Lung (tissue), 12 donors: ENCODE data around the gene IER3IP1. TPM values are rescaled to one million over a fixed set of nuclear protein-coding genes. Genes with fewer than 3 reads are reported as not detected.

Source experiments
- ATAC-seq: fragments of 200-7000 bp; cut with Tn5 transposase; one replicate; pipeline ENCODE4 v1.9.1; 2020; ENCODE audit warnings: moderate number of reproducible peaks; ENCODE audit not compliant: insufficient read depth, low FRiP score
- DNase-seq, 3 donors: peaks; one replicate each; pipeline ENCODE4 v3.0.0-alpha.2; 2013 to 2017
- H3K27ac ChIP-seq, 2 donors: one replicate each; pipeline ENCODE4 v1.5.1; 2013; ENCODE audit warnings: mild to moderate bottlenecking in 2 of 2, moderate library complexity in 2 of 2, control low read depth in 1 of 2, inconsistent platforms in 1 of 2, low read depth in 1 of 2, low read length in 1 of 2
- H3K27me3 ChIP-seq, 3 donors: one replicate each; pipeline ENCODE4 v1.5.1; 2013; ENCODE audit warnings: low read length in 2 of 3; ENCODE audit not compliant: control insufficient read depth in 3 of 3, insufficient read depth in 3 of 3
- H3K36me3 ChIP-seq, 4 donors: one replicate each; pipeline ENCODE4 v1.5.1; 2013; ENCODE audit warnings: low read length in 4 of 4, mild to moderate bottlenecking in 1 of 4, moderate library complexity in 1 of 4; ENCODE audit not compliant: control insufficient read depth in 4 of 4, insufficient read depth in 4 of 4
- H3K4me1 ChIP-seq, 5 donors: one replicate each; pipeline ENCODE4 v1.5.1; 2013; ENCODE audit warnings: low read length in 5 of 5, mild to moderate bottlenecking in 2 of 5, moderate library complexity in 1 of 5; ENCODE audit not compliant: control insufficient read depth in 5 of 5, insufficient read depth in 5 of 5
- H3K4me3 ChIP-seq: one replicate; pipeline ENCODE4 v1.5.1; 2013; ENCODE audit warnings: mild to moderate bottlenecking, control low read depth, moderate library complexity
- H3K9ac ChIP-seq, 2 donors: one replicate each; pipeline ENCODE4 v1.5.1; 2013; ENCODE audit warnings: low read length in 2 of 2, control low read depth in 1 of 2; ENCODE audit not compliant: insufficient read depth in 1 of 2
- H3K9me3 ChIP-seq, 4 donors: one replicate each; pipeline ENCODE4 v1.5.1; 2013; ENCODE audit warnings: low read length in 3 of 4, mild to moderate bottlenecking in 1 of 4, moderate library complexity in 1 of 4; ENCODE audit not compliant: control insufficient read depth in 4 of 4, insufficient read depth in 3 of 4
- CTCF ChIP-seq: IDR thresholded peaks from 2 replicates; pipeline ENCODE4 v1.5.1; 2012; ENCODE audit warnings: mild to moderate bottlenecking; ENCODE audit errors: control extremely low read depth, extremely low read depth
- WGBS, 2 donors: extraction: QIAGEN DNeasy Blood & Tissue Kit; methylation state at CpG; one replicate each; pipeline ENCODE4 v1.1.7; 2013; 5-methylcytosine and 5-hydroxymethylcytosine counted together
- polyA plus RNA-seq, 2 donors: library from polyadenylated mRNA; stranded (reverse); fragments of 200-250 nt; gene quantifications; one replicate each; pipeline ENCODE4 v1.2.1, GENCODE V29; 2013
- total RNA-seq, 2 donors: library from RNA; depleted of rRNA in 1 of 2; stranded (reverse); fragments of >200 nt in 1 of 2; gene quantifications; one replicate each; pipeline ENCODE4 v1.2.1, GENCODE V29; 2014 to 2021
- donor health status: control.
- donor health status: control.
- donor health status: Bipolar disorder and iron deficiency.
- donor health status: healthy.
- donor health status: DM: yes; HTN: yes; CAD: no.

Gene IER3IP1
- total and polyA plus RNA-seq, 4 donors: 13.2 to 21.6 (median 17.7) TPM

GRCh38 chr18:47174545-47175116 lies 1.5 kb downstream of the IER3IP1 start:
- no peak overlapping the region for H3K4me3 ChIP-seq
- ATAC-seq: no peak
- H3K36me3 ChIP-seq: no peaks in the 10 kb centered on the region
- H3K27me3 ChIP-seq: no peaks in the 10 kb centered on the region
- WGBS, 2 donors: 70 to 78% methylated on average over 13 of the region's 13 CpGs
- TF ChIP-seq CTCF: no peak
- no peaks in the 10 kb centered on the region for H3K9me3 ChIP-seq
- peaks cover 4 to 22% (median 10%) of the 10 kb centered on the region in 5 donors for H3K4me1 ChIP-seq
- H3K9ac ChIP-seq: peak overlapping the region in 1 of 2 donors; percentile 65
- H3K27ac ChIP-seq: no peak overlapping the region
- peak in 2 of 3 donors; percentile 15 to 33 for DNase-seq

DNA sequence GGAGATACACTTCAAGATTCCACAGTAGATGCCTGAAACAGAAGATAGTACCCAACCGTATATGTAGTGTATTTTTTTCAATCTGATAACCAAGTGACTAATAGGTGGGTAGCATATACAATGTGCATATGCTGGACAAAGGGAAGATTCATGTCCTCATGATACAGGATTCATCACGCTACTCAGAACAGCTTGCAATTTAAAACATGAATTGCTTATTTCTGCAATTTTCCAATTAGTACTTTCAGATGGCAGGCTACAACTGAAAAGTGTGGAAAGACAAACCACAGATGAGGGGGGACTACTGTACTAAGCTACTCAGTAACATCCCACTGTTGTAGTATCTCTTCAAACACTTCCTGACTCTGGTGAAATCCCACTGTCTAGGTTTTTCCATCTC lies 3.7 kb downstream of the IER3IP1 start:
- H3K27ac ChIP-seq: no peak overlapping the region
- WGBS, 2 donors: 81 to 86% methylated on average over 2 of the region's 2 CpGs
- TF ChIP-seq CTCF: no peak
- H3K36me3 ChIP-seq: no peaks in the 10 kb centered on the region
- H3K4me1 ChIP-seq: peaks cover 4 to 24% (median 10%) of the 10 kb centered on the region in 5 donors
- ATAC-seq (no peak), DNase-seq (no peak)
- H3K27me3 ChIP-seq: no peaks in the 10 kb centered on the region
- H3K9ac ChIP-seq: no peak overlapping the region
- H3K4me3 ChIP-seq: no peak overlapping the region
- H3K9me3 ChIP-seq: no peaks in the 10 kb centered on the region

DNA sequence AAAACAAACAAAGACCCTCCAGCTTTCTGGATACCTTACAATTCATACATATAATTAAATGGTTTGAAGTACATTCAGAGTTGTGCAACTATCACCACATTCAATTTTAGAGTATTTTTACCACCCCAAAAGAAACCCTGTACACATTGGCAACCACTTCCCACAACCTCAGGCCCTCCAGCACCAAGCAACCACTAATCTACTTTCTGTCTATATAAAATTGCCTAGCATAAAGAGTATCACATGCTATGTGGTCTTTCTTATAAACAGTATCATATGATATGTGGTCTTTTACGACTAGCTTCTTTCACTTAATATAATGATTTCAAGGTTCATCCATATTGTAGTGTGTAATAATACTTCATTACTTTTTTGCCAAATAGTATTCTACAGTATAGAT lies 7.3 kb downstream of the IER3IP1 start:
- Histone ChIP-seq H3K27me3 (no peaks in the 10 kb centered on the region), H3K9ac (no peak overlapping the region), H3K4me3 (no peak overlapping the region), H3K4me1 (peaks cover 0 to 20% (median 0%) of the 10 kb centered on the region in 5 donors), H3K9me3 (no peaks in the 10 kb centered on the region), H3K27ac (no peak overlapping the region), H3K36me3 (no peaks in the 10 kb centered on the region)
- DNase-seq (no peak), ATAC-seq (no peak)
- WGBS, 2 donors: 79 to 85% methylated on average over 1 of the region's 1 CpG
- TF ChIP-seq CTCF: no peak

DNA sequence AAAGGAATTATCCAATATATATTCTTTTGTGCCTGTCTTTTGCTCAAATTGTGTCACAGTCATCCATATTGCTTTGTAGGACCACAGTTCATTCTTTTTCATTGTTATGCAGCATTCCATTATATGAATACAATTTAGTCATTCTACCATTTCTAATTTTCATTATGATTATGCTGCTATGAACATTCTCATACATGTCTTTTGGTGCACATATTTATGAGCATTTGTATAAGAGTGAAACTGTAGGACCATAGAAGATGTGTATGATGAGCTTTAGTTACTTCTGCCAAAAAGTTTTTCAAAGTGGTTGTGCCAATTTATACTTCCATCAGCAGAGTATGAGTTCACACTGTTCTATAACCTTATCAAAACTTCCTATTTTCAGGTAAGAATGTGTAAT lies 7.7 kb downstream of the IER3IP1 start:
- H3K27me3 ChIP-seq: no peaks in the 10 kb centered on the region
- no peak for ATAC-seq
- no peaks in the 10 kb centered on the region for H3K9me3 ChIP-seq
- no peak overlapping the region for H3K4me3 ChIP-seq
- DNase-seq: no peak
- H3K27ac ChIP-seq: no peak overlapping the region
- H3K9ac ChIP-seq: no peak overlapping the region
- TF ChIP-seq CTCF: no peak
- H3K36me3 ChIP-seq: no peaks in the 10 kb centered on the region
- peaks cover 0 to 16% (median 0%) of the 10 kb centered on the region in 5 donors for H3K4me1 ChIP-seq
